Measurements from ENCODE around the gene DEK. TPM values are rescaled to one million over a fixed set of nuclear protein-coding genes. Genes with fewer than 3 reads are reported as not detected.
A peak's percentile ranks its signal among the peaks of the same experiment; 100 is the strongest.

DEK gene
- total RNA-seq, 1 donor, result 117 TPM

GRCh38 chr6:18293076-18293904 lies 29.0 kb upstream of the DEK start:
- H3K4me3 ChIP-seq (ENCODE audit: low read depth, low read length), result no peak overlapping the region
- DNase-seq (ENCODE audit: low read depth), result peak; percentile 14
- TF ChIP-seq CTCF (IDR thresholded peaks at IDR 0.05; ENCODE audit: insufficient read depth, low read depth, low read length), result no peak

GRCh38 chr6:18289283-18289682 lies 25.0 kb upstream of the DEK start:
- DNase-seq (ENCODE audit: low read depth), result no peak
- TF ChIP-seq CTCF (IDR thresholded peaks at IDR 0.05; ENCODE audit: insufficient read depth, low read depth, low read length), result no peak

GRCh38 chr6:18284261-18284660 lies 19.9 kb upstream of the DEK start:
- no peak overlapping the region for H3K4me3 ChIP-seq (ENCODE audit: low read depth, low read length)
- DNase-seq (ENCODE audit: low read depth), result no peak
- TF ChIP-seq CTCF (IDR thresholded peaks at IDR 0.05; ENCODE audit: insufficient read depth, low read depth, low read length), result no peak

More at GRCh38 chr6:18289283-18289682, 25.0 kb upstream of the DEK start:
- no peak overlapping the region for H3K4me3 ChIP-seq (ENCODE audit: low read depth, low read length)

- no peak overlapping the region for H3K4me3 ChIP-seq (ENCODE audit: low read depth, low read length)
- DNase-seq (ENCODE audit: low read depth), result no peak
- no peak for TF ChIP-seq CTCF (IDR thresholded peaks at IDR 0.05; ENCODE audit: insufficient read depth, low read depth, low read length)
These were observed 17.2 kb upstream of the DEK start for GRCh38 chr6:18281564-18281963.

GRCh38 chr6:18280084-18280483 lies 15.8 kb upstream of the DEK start:
- no peak overlapping the region for H3K4me3 ChIP-seq (ENCODE audit: low read depth, low read length)
- TF ChIP-seq CTCF (IDR thresholded peaks at IDR 0.05; ENCODE audit: insufficient read depth, low read depth, low read length), result no peak
- DNase-seq (ENCODE audit: low read depth), result no peak

GRCh38 chr6:18279422-18279821 lies 15.1 kb upstream of the DEK start:
- TF ChIP-seq CTCF (IDR thresholded peaks at IDR 0.05; ENCODE audit: insufficient read depth, low read depth, low read length), result no peak
- no peak for DNase-seq (ENCODE audit: low read depth)
- H3K4me3 ChIP-seq (ENCODE audit: low read depth, low read length), result no peak overlapping the region
